Measurements from ENCODE around the gene ZNF282.

DNA sequence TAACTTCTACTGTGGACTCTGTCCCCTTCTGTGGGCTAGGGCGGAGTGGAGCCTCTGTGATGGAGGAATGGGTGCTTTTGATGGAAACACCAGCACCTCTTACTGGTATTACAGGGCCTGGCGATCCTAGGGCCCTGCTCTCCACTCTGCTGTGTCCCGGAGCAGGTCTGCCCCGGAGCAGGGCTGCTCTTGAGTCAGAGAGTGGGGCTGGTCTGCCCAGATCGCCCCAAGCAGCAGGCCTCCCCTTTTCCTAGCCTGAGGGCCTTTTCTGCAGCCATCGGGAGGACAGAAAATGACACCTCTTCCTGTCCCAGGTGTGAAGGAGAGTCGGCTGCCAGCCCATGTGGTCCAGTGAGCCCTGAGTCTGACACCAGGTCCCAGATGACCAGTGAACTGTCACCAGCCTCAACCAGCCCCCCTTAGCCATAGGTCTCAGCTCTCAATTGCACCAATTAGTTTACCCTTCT is 1.4 kb downstream of the ZNF282 start:
- TF ChIP-seq, protein P1, sequence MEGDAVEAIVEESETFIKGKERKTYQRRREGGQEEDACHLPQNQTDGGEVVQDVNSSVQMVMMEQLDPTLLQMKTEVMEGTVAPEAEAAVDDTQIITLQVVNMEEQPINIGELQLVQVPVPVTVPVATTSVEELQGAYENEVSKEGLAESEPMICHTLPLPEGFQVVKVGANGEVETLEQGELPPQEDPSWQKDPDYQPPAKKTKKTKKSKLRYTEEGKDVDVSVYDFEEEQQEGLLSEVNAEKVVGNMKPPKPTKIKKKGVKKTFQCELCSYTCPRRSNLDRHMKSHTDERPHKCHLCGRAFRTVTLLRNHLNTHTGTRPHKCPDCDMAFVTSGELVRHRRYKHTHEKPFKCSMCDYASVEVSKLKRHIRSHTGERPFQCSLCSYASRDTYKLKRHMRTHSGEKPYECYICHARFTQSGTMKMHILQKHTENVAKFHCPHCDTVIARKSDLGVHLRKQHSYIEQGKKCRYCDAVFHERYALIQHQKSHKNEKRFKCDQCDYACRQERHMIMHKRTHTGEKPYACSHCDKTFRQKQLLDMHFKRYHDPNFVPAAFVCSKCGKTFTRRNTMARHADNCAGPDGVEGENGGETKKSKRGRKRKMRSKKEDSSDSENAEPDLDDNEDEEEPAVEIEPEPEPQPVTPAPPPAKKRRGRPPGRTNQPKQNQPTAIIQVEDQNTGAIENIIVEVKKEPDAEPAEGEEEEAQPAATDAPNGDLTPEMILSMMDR (IDR thresholded peaks at IDR 0.05 in 4 of 5, conservative IDR thresholded peaks at IDR 0.05 in 1 of 5) = no peak
- no peak for TF ChIP-seq POLR2A (IDR thresholded peaks at IDR 0.05)

All from gastrocnemius medialis (tissue), 4 donors.